Fibroblast of lung (primary cell): ENCODE measurements around the gene S100A12. TPM values are rescaled to one million over a fixed set of nuclear protein-coding genes. Genes with fewer than 3 reads are reported as not detected.

Source experiments
- DNase-seq, 2 donors: peaks; one replicate each; pipeline versions ENCODE4 v3.0.0 to v3.0.0-alpha.2; 2010; ENCODE audit warnings: low read depth in 2 of 2
- H2AFZ ChIP-seq: 2 replicates; pipeline ENCODE4 v1.5.1; 2012; ENCODE audit warnings: low read length, control low read depth, inconsistent platforms
- H3K27ac ChIP-seq: 2 replicates; pipeline ENCODE4 v1.5.1; 2011; ENCODE audit warnings: low read length, control low read depth; ENCODE audit not compliant: insufficient read depth
- H3K27me3 ChIP-seq: 2 replicates; pipeline ENCODE4 v1.5.1; 2011; ENCODE audit warnings: mild to moderate bottlenecking, low read length; ENCODE audit not compliant: control insufficient read depth, insufficient read depth
- H3K36me3 ChIP-seq: 2 replicates; pipeline ENCODE4 v1.5.1; 2011; ENCODE audit warnings: low read length; ENCODE audit not compliant: control insufficient read depth, insufficient read depth
- H3K4me1 ChIP-seq: 2 replicates; pipeline ENCODE4 v1.5.1; 2011; ENCODE audit warnings: low read length; ENCODE audit not compliant: control insufficient read depth, insufficient read depth; ENCODE audit errors: extremely low read depth
- H3K4me2 ChIP-seq: 2 replicates; pipeline ENCODE4 v1.5.1; 2011; ENCODE audit warnings: low read length, control low read depth; ENCODE audit not compliant: insufficient read depth; ENCODE audit errors: extremely low read depth
- H3K4me3 ChIP-seq, 4 experiments: fragments of 200-600 bp in 1 of 4; sonication (generic) in 1 of 4; replicated peaks in 1 of 4; 2 replicates each; pipeline ENCODE4 v1.5.1; 2011 to 2016; ENCODE audit warnings: low read length in 4 of 4, low read depth in 3 of 4, mild to moderate bottlenecking in 3 of 4, control low read depth in 2 of 4, inconsistent platforms in 1 of 4, mixed read lengths in 1 of 4; ENCODE audit not compliant: insufficient read depth in 1 of 4; ENCODE audit errors: control extremely low read depth in 1 of 4
- H3K79me2 ChIP-seq: 2 replicates; pipeline ENCODE4 v1.5.1; 2012; ENCODE audit warnings: mild to moderate bottlenecking, low read length, inconsistent platforms; ENCODE audit not compliant: control insufficient read depth, insufficient read depth
- H3K9ac ChIP-seq: 2 replicates; pipeline ENCODE4 v1.5.1; 2011; ENCODE audit warnings: mild to moderate bottlenecking, low read length, control low read depth; ENCODE audit not compliant: insufficient read depth
- H3K9me3 ChIP-seq: 2 replicates; pipeline ENCODE4 v1.5.1; 2012; ENCODE audit warnings: low read depth, low read length; ENCODE audit not compliant: control insufficient read depth, insufficient read depth
- H4K20me1 ChIP-seq: 2 replicates; pipeline ENCODE4 v1.5.1; 2011; ENCODE audit warnings: low read length; ENCODE audit not compliant: control insufficient read depth, insufficient read depth; ENCODE audit errors: extremely low read depth
- EZH2 ChIP-seq: IDR thresholded peaks from 2 replicates; pipeline ENCODE4 v1.5.1; 2012; ENCODE audit warnings: low read length, control low read depth, mild to moderate bottlenecking; ENCODE audit errors: missing control alignments
- polyA plus RNA-seq, 2 donors: library from polyadenylated mRNA; depleted of rRNA in 1 of 2; stranded (reverse) in 1 of 2; unstranded in 1 of 2; fragments of >200 nt; gene quantifications; 2 replicates each; pipeline ENCODE4 v1.2.1, GENCODE V29; 2011 to 2012; ENCODE audit warnings: missing spikeins in 1 of 2
- total RNA-seq: library from RNA; depleted of rRNA; stranded (reverse); fragments of >200 nt; gene quantifications from 2 replicates; pipeline ENCODE4 v1.2.1, GENCODE V29; 2014
- TF ChIP-seq, protein P1 (sequence below), 2 donors: IDR thresholded peaks in 1 of 2; conservative IDR thresholded peaks in 1 of 2; 1 replicate in 1 of 2; 2 replicates in 1 of 2; pipeline ENCODE4 v1.5.1; 2011 to 2012; ENCODE audit warnings: low read length in 2 of 2, control low read depth in 1 of 2, inconsistent platforms in 1 of 2, low read depth in 1 of 2, mild to moderate bottlenecking in 1 of 2

The S100A12 gene
- total and polyA plus RNA-seq, 2 donors (not counting 1 experiment from before 2014, with no cell fraction given) = not detected

DNA sequence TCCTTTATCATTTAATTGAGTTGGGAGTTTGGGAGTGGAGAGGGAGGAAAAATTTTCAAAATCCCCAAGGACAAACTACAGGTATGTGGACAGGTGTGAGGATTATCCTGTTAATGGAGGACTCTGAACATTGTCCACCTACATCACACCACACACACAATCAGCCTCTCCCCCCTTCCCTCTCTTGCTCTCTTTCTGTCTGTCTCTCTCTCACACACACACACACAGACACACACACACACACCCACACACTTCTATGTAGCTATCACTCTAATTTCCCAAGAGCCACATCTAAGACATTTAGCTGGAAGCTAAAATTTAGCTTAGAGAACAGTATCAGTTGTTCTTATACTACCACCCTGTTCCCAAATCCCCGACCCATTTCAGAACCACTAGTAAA lies 14.0 kb upstream of the S100A12 start:
- Histone ChIP-seq H3K79me2 (no peaks in the 10 kb centered on the region), H3K27ac (no peak overlapping the region), H3K36me3 (no peaks in the 10 kb centered on the region), H3K4me1 (no peaks in the 10 kb centered on the region), H3K4me3 (no peak overlapping the region), H4K20me1 (no peaks in the 10 kb centered on the region), H3K9me3 (no peaks in the 10 kb centered on the region), H3K4me2 (no peak overlapping the region), H3K9ac (no peak overlapping the region), H2AFZ (no peak overlapping the region), H3K27me3 (peaks cover 2% of the 10 kb centered on the region)
- no peak for DNase-seq
- TF ChIP-seq, protein P1, sequence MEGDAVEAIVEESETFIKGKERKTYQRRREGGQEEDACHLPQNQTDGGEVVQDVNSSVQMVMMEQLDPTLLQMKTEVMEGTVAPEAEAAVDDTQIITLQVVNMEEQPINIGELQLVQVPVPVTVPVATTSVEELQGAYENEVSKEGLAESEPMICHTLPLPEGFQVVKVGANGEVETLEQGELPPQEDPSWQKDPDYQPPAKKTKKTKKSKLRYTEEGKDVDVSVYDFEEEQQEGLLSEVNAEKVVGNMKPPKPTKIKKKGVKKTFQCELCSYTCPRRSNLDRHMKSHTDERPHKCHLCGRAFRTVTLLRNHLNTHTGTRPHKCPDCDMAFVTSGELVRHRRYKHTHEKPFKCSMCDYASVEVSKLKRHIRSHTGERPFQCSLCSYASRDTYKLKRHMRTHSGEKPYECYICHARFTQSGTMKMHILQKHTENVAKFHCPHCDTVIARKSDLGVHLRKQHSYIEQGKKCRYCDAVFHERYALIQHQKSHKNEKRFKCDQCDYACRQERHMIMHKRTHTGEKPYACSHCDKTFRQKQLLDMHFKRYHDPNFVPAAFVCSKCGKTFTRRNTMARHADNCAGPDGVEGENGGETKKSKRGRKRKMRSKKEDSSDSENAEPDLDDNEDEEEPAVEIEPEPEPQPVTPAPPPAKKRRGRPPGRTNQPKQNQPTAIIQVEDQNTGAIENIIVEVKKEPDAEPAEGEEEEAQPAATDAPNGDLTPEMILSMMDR (conservative IDR thresholded peaks at IDR 0.05 in 1 of 2, IDR thresholded peaks at IDR 0.05 in 1 of 2; ENCODE audit: low read depth in 1 of 2, low read length in 2 of 2) = no peak
- TF ChIP-seq EZH2 = no peak

DNA sequence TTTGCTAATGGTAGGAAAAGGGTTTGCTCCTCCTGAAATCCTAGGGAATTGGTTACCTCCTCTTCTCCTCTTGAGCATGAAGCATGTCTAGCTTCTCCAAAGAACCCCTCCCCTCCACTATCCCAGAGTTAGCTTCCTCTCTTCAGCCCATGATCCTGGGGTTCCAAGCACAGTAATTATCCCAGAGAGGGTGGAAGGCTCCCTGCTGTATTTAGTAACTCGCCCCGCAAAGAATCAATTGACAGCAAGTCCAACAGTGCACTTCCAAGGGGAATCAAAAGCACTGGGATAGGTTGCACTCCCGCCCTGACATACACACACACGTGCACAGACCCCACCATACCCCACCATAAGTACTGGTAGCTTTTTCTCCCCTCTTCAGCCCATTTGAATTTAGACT lies 12.4 kb upstream of the S100A12 start:
- TF ChIP-seq, protein P1 (conservative IDR thresholded peaks at IDR 0.05 in 1 of 2, IDR thresholded peaks at IDR 0.05 in 1 of 2; ENCODE audit: low read depth in 1 of 2, low read length in 2 of 2) = no peak
- TF ChIP-seq EZH2 = no peak
- Histone ChIP-seq H3K9ac (no peak overlapping the region), H4K20me1 (no peaks in the 10 kb centered on the region), H3K9me3 (no peaks in the 10 kb centered on the region), H3K4me2 (no peak overlapping the region), H3K27ac (no peak overlapping the region), H3K36me3 (no peaks in the 10 kb centered on the region), H3K4me1 (no peaks in the 10 kb centered on the region), H2AFZ (no peak overlapping the region), H3K27me3 (peaks cover 2% of the 10 kb centered on the region), H3K79me2 (no peaks in the 10 kb centered on the region), H3K4me3 (no peak overlapping the region)
- no peak for DNase-seq

DNA sequence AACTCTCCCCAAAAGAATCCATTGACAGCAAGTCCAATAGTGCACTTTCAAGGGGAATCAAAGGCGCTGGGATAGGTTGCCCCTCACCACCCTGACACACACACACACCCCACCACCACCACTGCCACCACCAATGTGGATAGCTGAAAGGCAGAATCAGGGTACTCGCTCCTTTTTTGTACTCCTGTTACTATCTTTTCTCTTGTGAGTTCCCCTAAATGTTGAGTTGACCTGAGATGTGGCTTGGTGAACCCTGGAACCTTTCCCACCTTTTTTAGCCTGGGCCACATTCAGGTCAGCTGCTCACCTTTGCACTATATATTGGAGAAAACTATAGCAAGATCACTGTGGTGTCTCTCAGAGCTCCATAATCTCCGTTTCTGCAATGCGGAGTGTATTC lies 11.6 kb upstream of the S100A12 start:
- DNase-seq = no peak
- Histone ChIP-seq H2AFZ (no peak overlapping the region), H3K27ac (no peak overlapping the region), H3K9ac (no peak overlapping the region), H3K27me3 (peaks cover 2% of the 10 kb centered on the region), H3K4me3 (no peak overlapping the region), H3K79me2 (no peaks in the 10 kb centered on the region), H3K36me3 (no peaks in the 10 kb centered on the region), H4K20me1 (no peaks in the 10 kb centered on the region), H3K9me3 (no peaks in the 10 kb centered on the region), H3K4me2 (no peak overlapping the region), H3K4me1 (no peaks in the 10 kb centered on the region)
- TF ChIP-seq, protein P1 (conservative IDR thresholded peaks at IDR 0.05 in 1 of 2, IDR thresholded peaks at IDR 0.05 in 1 of 2; ENCODE audit: low read depth in 1 of 2, low read length in 2 of 2) = no peak
- TF ChIP-seq EZH2 = no peak
